ENCODE data around the gene JAK3. TPM values are rescaled to one million over a fixed set of nuclear protein-coding genes. Genes with fewer than 3 reads are reported as not detected.
"Not testable (repeated sequence)": the region's sequence is repeated elsewhere in the genome, so short reads cannot be mapped to it uniquely, and the experiment has no call there.

JAK3 gene
- polyA plus RNA-seq, 4 donors = 2.3 to 4.4 (median 3.3) TPM

DNA sequence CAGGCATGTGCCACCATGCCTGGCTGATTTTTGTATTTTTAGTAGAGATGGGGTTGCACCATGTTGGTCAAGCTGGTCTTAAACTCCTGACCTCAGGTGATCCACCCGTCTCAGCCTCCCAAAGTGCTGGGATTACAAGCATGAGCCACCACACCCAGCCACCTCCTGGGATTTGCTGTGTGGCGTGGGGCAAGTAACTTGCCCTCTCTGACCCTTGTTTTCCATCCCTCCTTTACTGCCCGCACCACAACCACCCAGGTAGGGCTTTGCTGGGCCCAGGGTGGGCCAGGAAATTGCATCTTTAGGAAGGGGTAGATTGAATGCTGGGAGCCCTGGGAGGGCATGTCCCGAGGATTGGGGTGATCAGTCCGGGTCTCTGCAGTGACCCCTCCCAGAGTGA, 64.1 kb downstream of the JAK3 start:
- DNase-seq (ENCODE audit: low read depth in 4 of 4, low spot score in 3 of 4) = not testable (repeated sequence)

DNA sequence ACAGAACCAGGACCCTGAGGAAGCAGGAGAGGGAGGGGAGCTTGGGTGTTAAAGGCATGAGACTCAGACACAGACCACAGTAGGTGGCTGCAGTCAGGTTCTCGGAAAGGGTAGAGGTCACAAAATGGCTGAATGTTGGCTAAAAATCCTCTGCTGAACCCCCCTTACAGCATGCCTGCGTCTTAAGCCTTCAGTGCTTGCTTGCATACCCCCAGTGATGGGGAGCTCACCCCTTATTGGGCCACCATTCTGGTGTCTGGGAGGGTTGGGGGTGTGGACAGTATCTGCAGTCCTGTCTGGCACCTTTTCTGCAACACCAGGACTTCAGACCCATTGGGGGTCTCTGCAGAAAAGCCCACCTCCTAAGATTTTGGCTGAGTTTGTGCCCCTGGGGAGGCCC, 67.0 kb downstream of the JAK3 start:
- DNase-seq (ENCODE audit: low read depth in 4 of 4, low spot score in 3 of 4) = no peak

DNA sequence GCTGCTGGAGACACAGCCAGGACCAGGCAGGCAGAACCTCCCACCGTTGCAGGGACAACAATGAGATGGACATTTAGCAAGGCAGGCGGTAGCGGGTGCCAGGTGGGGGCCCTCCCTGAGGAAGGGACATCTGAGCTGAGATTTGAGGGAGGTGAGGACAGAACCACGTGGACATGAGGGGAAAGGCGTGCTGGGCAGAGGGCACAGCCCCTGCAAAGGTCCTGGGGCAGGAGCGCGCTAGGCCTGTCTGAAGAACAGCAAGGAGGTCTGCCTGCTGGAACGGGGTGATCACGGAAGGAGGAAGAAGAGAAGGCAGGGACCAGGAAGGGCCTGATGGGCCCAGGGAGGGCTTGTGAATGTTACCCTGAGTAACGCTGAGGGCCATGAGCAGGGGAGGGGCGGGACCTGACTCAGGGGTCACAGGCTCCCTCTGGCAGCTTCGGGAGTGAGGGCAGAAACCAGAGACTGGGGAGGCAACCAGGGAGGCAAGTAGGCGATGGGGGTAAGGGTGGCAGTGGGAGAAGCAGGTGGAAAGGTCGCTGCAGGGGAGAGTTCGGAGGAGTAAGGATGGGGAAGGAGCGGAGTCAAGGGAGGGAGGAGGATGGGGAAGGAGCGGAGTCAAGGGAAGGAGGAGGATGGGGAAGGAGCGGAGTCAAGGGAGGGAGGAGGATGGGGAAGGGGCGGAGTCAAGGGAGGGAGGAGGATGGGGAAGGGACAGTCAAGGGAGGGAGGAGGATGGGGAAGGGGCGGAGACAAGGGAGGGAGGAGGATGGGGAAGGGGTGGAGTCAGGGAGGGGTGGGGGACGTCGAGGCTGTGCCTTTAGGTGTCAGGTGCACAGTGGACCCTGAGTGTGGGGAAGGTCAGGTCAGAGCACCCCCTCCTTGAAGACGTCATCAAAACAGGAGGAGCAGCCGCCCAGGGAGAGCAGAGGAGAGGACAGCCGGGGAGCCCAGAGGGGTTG, 68.5 kb downstream of the JAK3 start:
- DNase-seq (ENCODE audit: low read depth in 4 of 4, low spot score in 3 of 4) = no peak

DNA sequence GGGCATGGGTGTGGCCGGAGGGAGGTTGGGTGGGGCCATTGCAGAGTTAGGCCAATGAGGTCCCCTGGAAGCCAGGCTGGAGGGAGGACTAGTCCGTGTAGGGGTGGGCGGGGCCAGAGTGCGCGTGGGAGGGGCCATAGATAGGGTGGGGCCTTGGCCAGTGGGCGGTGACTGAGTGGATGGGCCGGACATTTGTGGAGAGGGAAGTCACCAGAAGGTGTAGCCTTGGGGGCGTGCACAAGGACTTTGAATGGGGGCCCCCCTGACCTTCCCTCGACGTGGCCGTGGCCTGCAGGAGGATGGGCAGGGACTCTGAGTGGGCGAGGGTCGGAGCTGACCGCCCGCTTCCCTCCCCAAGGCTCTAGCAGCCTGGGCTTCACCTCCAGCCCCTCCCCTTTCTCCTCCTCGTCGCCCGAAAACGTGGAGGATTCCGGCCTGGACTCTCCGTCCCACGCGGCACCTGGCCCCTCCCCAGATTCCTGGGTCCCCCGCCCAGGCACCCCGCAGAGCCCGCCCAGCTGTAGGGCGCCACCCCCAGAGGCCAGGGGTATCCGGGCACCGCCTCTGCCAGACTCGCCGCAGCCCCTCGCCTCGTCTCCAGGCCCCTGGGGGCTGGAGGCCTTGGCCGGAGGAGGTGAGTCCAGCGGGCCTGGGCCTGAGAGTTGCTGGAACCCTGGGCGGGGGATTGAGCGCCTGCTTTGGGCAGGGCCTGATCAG, 69.4 kb downstream of the JAK3 start:
- no peak for DNase-seq (ENCODE audit: low read depth in 4 of 4, low spot score in 3 of 4)

DNA sequence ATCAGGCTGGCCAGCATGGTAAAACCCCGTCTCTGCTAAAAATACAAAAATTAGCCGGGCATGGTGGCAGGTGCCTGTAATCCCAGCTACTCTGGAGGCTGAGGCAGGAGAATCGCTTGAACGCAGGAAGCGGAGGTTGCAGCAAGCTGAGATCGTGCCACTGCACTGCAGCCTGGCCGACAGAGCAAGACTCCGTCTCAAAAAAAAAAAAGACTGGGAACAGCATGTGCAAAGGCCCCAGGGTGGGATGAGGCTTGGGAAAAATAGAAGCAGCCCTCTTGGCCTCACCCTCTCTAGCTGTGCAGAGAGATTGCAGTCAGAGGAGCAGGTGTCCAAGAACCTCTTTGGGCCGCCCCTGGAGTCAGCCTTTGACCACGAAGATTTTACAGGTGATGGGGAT, 69.9 kb downstream of the JAK3 start:
- DNase-seq (ENCODE audit: low read depth in 4 of 4, low spot score in 3 of 4) = not testable (repeated sequence)

DNA sequence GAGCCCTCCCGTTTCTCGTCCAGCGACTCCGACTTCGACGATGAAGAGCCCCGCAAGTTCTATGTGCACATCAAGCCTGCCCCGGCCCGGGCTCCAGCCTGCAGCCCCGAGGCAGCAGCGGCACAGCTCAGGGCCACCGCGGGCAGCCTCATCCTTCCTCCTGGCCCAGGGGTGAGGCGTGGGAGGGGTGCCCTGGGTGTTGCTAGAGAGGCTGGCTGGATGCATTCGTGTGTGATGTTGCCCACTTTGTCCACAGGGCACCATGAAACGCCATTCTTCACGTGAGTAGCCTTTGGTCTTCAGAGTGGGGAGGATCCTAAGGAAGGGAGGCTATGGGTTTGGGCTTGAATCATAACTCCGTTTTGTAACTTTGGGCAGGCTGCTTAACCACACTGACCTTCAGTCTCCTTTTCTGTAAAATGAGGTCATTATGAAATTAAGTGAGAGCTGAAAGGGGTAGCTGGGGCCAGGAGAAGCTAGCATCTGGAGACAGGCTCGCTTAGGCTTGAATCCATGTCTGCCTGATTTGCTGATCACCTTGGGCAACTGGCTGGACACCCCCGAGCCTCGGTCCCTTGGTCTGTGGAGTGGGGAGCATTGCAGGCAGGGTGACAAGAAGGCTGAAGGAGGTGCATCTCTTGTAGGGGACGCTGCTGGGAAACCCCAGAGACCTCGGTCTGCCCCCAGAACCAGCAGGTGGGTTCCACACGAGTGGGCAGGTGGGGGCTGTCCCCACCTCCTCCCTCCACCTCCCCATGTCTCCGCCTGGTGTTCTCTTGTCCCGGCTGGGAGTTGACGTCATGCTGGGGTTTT, 71.6 kb downstream of the JAK3 start:
- DNase-seq (ENCODE audit: low read depth in 4 of 4, low spot score in 3 of 4) = no peak

DNA sequence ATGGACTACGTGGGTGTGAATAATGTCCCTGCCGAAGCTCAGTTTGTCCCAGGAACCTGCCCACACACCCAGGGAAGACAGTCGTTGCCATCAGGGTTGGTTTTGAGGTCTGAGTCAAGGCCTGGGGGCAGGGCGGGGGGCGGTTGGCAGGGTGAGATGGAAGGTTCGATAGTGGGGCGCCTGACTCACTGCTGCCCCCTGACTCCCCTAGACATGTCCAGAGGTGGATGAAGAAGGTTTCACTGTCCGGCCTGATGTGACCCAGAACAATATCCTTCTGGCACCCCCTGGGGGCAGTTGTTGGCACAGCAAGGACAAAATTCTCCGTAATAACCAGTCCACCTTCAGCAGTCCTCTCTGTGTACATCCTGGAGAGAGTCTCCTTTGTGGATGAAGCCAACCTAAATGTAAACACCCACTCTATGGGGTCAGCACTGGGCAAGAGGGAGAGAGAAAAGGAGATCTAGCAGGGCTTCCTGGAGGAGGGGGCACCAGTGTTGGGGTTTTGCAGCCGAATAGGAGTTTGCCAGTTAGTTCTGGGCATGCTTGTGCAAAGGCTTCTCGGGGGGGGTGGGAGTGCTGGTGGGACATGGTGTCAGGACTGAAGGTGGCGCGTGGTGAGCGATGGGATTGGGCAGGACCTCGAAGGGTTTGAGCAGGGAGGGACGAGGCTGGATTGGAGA, 72.4 kb downstream of the JAK3 start:
- DNase-seq (ENCODE audit: low read depth in 4 of 4, low spot score in 3 of 4) = no peak

Other genes with a start within 250 kb of the JAK3 start
- gene UNC13A, start 159.6 kb downstream of the JAK3 start, polyA plus RNA-seq (ENCODE audit: insufficient read length in 4 of 4) = 1 to 10 TPM in 1 of 4 donors, under 1 TPM in 3; 0.10 to 1.2 (median 0.16) TPM
- 10 to 100 TPM; 34.3 to 41.7 (median 37.8) TPM for gene MAP1S, start 128.5 kb downstream of the JAK3 start, polyA plus RNA-seq (ENCODE audit: insufficient read length in 4 of 4)
- 1 to 10 TPM; 2.0 to 3.2 (median 2.4) TPM for gene FCHO1, start 96.5 kb downstream of the JAK3 start, polyA plus RNA-seq (ENCODE audit: insufficient read length in 4 of 4)
- 10 to 100 TPM in 1 of 4 donors, 1 to 10 TPM in 2, under 1 TPM in 1; 0.15 to 13.6 (median 6.3) TPM for gene B3GNT3, start 52.8 kb downstream of the JAK3 start, polyA plus RNA-seq (ENCODE audit: insufficient read length in 4 of 4)
- gene INSL3, start 26.5 kb downstream of the JAK3 start, polyA plus RNA-seq (ENCODE audit: insufficient read length in 4 of 4) = under 1 TPM; 0.21 to 0.40 (median 0.26) TPM
- gene RPL18A, start 11.9 kb upstream of the JAK3 start, polyA plus RNA-seq (ENCODE audit: insufficient read length in 4 of 4) = 1,000 to 10,000 TPM in 1 of 4 donors, 100 to 1,000 TPM in 3; 828 to 1,246 (median 866) TPM
- under 1 TPM in 2 of 4 donors, not detected in 2; 0.06 to 0.08 TPM for gene SLC5A5, start 24.0 kb upstream of the JAK3 start, polyA plus RNA-seq (ENCODE audit: insufficient read length in 4 of 4)
- gene CCDC124, start 85.0 kb upstream of the JAK3 start, polyA plus RNA-seq (ENCODE audit: insufficient read length in 4 of 4) = 10 to 100 TPM; 42.7 to 85.4 (median 54.5) TPM
- 1 to 10 TPM; 3.6 to 7.3 (median 5.4) TPM for gene KCNN1, start 119.1 kb upstream of the JAK3 start, polyA plus RNA-seq (ENCODE audit: insufficient read length in 4 of 4)
- 1 to 10 TPM; 3.8 to 5.5 (median 4.8) TPM for gene ARRDC2, start 160.2 kb upstream of the JAK3 start, polyA plus RNA-seq (ENCODE audit: insufficient read length in 4 of 4)
- gene IL12RB1, start 239.0 kb upstream of the JAK3 start, polyA plus RNA-seq (ENCODE audit: insufficient read length in 4 of 4) = under 1 TPM; 0.09 to 0.47 (median 0.24) TPM
- 1 to 10 TPM; 4.2 to 8.3 (median 4.9) TPM for gene MAST3, start 249.8 kb upstream of the JAK3 start, polyA plus RNA-seq (ENCODE audit: insufficient read length in 4 of 4)